ENCODE results near the gene TIGD1.

Gene TIGD1

DNA sequence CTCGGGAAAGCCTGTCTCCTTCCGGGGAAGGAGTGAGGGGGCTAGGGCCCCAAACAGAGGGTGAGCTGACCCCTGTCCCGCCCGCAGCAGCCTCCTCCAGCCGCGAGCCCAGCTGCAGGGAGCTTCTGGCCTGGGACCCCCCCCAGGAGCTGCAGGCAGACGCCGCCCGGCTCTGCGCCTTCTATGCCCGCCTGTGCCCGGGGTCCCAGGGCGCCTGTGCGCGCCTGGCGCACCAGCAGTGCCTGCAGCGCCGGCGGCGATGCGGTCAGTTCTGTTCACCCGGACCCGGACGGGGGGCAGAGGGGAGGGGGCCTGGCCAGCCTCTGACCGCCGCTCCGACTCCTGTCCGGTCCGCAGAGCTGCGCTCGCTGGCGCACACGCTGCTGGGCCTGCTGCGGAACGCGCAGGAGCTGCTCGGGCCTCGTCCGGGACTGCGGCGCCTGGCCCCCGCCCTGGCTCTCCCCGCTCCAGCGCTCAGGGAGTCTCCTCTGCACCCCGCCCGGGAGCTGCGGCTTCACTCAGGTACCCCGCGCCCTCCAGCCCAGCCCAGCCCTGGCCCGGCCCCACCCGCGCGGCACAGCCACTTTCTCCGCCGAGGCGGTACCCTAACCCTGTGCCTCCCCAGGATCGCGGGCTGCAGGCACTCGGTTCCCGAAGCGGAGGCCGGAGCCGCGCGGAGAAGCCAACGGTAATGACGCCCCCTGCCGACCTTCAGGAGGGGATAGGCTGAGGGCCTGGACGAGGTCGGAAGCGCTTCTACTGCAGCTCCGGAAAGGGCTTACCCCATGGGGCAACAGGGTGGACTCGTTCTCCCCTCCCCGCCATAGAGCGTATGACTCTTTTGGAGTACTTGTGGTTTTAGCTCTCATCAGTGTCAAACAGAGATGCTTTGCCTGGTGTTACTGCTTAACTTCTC lies 26.4 kb downstream of the TIGD1 start:
- peaks cover 5% of the 10 kb centered on the region for H3K4me1 ChIP-seq (ENCODE audit: insufficient read depth, low read length, poor library complexity, severe bottlenecking)
- H3K36me3 ChIP-seq (ENCODE audit: insufficient read depth, low read length) = no peaks in the 10 kb centered on the region
- H3K4me2 ChIP-seq (ENCODE audit: low read depth, low read length, poor library complexity, severe bottlenecking) = no peak overlapping the region
- no peak overlapping the region for H3K9ac ChIP-seq (ENCODE audit: low read depth, low read length, poor library complexity, severe bottlenecking)
- no peaks in the 10 kb centered on the region for H4K20me1 ChIP-seq (ENCODE audit: insufficient read depth, low read length, poor library complexity, severe bottlenecking)
- H3K27me3 ChIP-seq (ENCODE audit: insufficient read depth, low read length, poor library complexity, severe bottlenecking) = no peaks in the 10 kb centered on the region
- H3K9me2 ChIP-seq (replicated peaks; ENCODE audit: low read depth, low read length) = no peaks in the 10 kb centered on the region
- H3K4me3 ChIP-seq (ENCODE audit: low read length, poor library complexity, severe bottlenecking) = no peak overlapping the region
- TF ChIP-seq, protein P1, sequence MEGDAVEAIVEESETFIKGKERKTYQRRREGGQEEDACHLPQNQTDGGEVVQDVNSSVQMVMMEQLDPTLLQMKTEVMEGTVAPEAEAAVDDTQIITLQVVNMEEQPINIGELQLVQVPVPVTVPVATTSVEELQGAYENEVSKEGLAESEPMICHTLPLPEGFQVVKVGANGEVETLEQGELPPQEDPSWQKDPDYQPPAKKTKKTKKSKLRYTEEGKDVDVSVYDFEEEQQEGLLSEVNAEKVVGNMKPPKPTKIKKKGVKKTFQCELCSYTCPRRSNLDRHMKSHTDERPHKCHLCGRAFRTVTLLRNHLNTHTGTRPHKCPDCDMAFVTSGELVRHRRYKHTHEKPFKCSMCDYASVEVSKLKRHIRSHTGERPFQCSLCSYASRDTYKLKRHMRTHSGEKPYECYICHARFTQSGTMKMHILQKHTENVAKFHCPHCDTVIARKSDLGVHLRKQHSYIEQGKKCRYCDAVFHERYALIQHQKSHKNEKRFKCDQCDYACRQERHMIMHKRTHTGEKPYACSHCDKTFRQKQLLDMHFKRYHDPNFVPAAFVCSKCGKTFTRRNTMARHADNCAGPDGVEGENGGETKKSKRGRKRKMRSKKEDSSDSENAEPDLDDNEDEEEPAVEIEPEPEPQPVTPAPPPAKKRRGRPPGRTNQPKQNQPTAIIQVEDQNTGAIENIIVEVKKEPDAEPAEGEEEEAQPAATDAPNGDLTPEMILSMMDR (conservative IDR thresholded peaks at IDR 0.05; ENCODE audit: low read length) = no peak
- TF ChIP-seq EZH2phosphoT487 (IDR thresholded peaks at IDR 0.05; ENCODE audit: borderline replicate concordance) = no peak
- H3K79me2 ChIP-seq (ENCODE audit: insufficient read depth, low read length) = no peaks in the 10 kb centered on the region
- H2AFZ ChIP-seq (ENCODE audit: low read length) = no peak overlapping the region
- no peaks in the 10 kb centered on the region for H3F3A ChIP-seq (ENCODE audit: low read depth)
- no peaks in the 10 kb centered on the region for H3K9me3 ChIP-seq (ENCODE audit: insufficient read depth, low read depth, low read length)

DNA sequence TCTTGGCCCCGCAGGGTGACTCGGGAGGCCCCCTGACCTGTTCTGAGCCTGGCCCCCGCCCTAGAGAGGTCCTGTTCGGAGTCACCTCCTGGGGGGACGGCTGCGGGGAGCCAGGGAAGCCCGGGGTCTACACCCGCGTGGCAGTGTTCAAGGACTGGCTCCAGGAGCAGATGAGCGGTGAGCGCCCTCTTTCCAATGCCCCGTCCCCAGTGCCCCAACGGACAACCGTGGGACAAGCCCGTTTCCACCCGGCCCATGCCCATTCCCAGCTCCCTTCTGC lies 27.0 kb downstream of the TIGD1 start:
- Histone ChIP-seq H2AFZ (ENCODE audit: low read length) (no peak overlapping the region), H4K20me1 (ENCODE audit: insufficient read depth, low read length, poor library complexity, severe bottlenecking) (no peaks in the 10 kb centered on the region), H3K4me3 (ENCODE audit: low read length, poor library complexity, severe bottlenecking) (no peak overlapping the region), H3K4me2 (ENCODE audit: low read depth, low read length, poor library complexity, severe bottlenecking) (no peak overlapping the region), H3K79me2 (ENCODE audit: insufficient read depth, low read length) (no peaks in the 10 kb centered on the region), H3K27me3 (ENCODE audit: insufficient read depth, low read length, poor library complexity, severe bottlenecking) (no peaks in the 10 kb centered on the region), H3K9me2 (replicated peaks; ENCODE audit: low read depth, low read length) (no peaks in the 10 kb centered on the region), H3K9ac (ENCODE audit: low read depth, low read length, poor library complexity, severe bottlenecking) (no peak overlapping the region), H3K4me1 (ENCODE audit: insufficient read depth, low read length, poor library complexity, severe bottlenecking) (no peaks in the 10 kb centered on the region), H3K36me3 (ENCODE audit: insufficient read depth, low read length) (no peaks in the 10 kb centered on the region), H3K9me3 (ENCODE audit: insufficient read depth, low read depth, low read length) (no peaks in the 10 kb centered on the region), H3F3A (ENCODE audit: low read depth) (no peaks in the 10 kb centered on the region)
- TF ChIP-seq, protein P1 (conservative IDR thresholded peaks at IDR 0.05; ENCODE audit: low read length) = no peak
- TF ChIP-seq EZH2phosphoT487 (IDR thresholded peaks at IDR 0.05; ENCODE audit: borderline replicate concordance) = no peak

DNA sequence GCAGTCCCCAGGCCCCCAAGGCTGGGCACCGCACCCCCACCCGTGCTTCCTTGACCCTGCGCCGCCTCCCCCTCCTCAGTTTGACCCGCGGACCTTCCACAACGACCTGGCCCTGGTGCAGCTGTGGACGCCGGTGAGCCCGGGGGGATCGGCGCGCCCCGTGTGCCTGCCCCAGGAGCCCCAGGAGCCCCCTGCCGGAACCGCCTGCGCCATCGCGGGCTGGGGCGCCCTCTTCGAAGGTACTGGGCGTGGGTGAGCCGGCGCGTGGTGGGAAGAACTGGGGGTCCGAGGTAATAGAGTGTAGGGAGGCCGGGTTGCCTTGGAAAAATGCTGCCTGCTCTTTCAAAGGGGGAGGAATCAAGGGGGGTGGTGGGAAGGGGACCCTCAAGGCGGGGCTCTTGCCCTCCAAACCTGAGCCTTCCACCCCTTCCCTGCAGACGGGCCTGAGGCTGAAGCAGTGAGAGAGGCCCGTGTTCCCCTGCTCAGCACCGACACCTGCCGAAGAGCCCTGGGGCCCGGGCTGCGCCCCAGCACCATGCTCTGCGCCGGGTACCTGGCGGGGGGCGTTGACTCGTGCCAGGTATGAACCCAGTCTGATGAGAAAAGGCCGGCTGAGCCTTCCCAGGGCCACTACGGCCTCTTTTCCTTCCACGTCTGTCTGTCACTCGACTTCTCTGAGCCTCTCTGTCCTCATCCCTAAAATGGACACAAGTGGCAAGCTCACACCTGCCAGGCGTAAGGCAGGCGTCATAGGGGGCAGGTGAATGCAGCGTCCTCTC lies 27.5 kb downstream of the TIGD1 start:
- TF ChIP-seq, protein P1 (conservative IDR thresholded peaks at IDR 0.05; ENCODE audit: low read length) = no peak
- no peak for TF ChIP-seq EZH2phosphoT487 (IDR thresholded peaks at IDR 0.05; ENCODE audit: borderline replicate concordance)
- Histone ChIP-seq H3K4me3 (ENCODE audit: low read length, poor library complexity, severe bottlenecking) (no peak overlapping the region), H3K9me2 (replicated peaks; ENCODE audit: low read depth, low read length) (no peaks in the 10 kb centered on the region), H3K9me3 (ENCODE audit: insufficient read depth, low read depth, low read length) (no peaks in the 10 kb centered on the region), H3K4me1 (ENCODE audit: insufficient read depth, low read length, poor library complexity, severe bottlenecking) (no peaks in the 10 kb centered on the region), H3K9ac (ENCODE audit: low read depth, low read length, poor library complexity, severe bottlenecking) (no peak overlapping the region), H2AFZ (ENCODE audit: low read length) (no peak overlapping the region), H3K79me2 (ENCODE audit: insufficient read depth, low read length) (no peaks in the 10 kb centered on the region), H3F3A (ENCODE audit: low read depth) (no peaks in the 10 kb centered on the region), H3K36me3 (ENCODE audit: insufficient read depth, low read length) (no peaks in the 10 kb centered on the region), H3K4me2 (ENCODE audit: low read depth, low read length, poor library complexity, severe bottlenecking) (no peak overlapping the region), H3K27me3 (ENCODE audit: insufficient read depth, low read length, poor library complexity, severe bottlenecking) (no peaks in the 10 kb centered on the region), H4K20me1 (ENCODE audit: insufficient read depth, low read length, poor library complexity, severe bottlenecking) (no peaks in the 10 kb centered on the region)
